BJ (cell line): Measurements from ENCODE around the gene AMOTL1. TPM values are rescaled to one million over a fixed set of nuclear protein-coding genes. Genes with fewer than 3 reads are reported as not detected.
A peak's percentile ranks its signal among the peaks of the same experiment; 100 is the strongest.

ENCODE experiments used
- CTCF ChIA-PET: fragments of 350-600 bp; formaldehyde crosslinking; extraction: SDS; loops from one replicate; lab custom pipeline; 2021; ENCODE audit warnings: antibody characterized with exemption, inconsistent platforms; lab: Yijun Ruan, JAX
- POLR2A ChIA-PET: fragments of 300-600 bp; sonication (Branson Sonifier 250); formaldehyde crosslinking; extraction: SDS; loops from one replicate; lab custom pipeline; 2021; ENCODE audit warnings: antibody characterized with exemption; lab: Charles Lee
- DNase-seq: peaks from one replicate; pipeline ENCODE4 v3.0.0-alpha.2; 2011; ENCODE audit warnings: low read depth
- H3K27me3 ChIP-seq: 2 replicates; pipeline ENCODE4 v1.6.0; 2011; ENCODE audit warnings: low read length; ENCODE audit not compliant: control insufficient read depth, insufficient read depth
- H3K36me3 ChIP-seq: 2 replicates; pipeline ENCODE4 v1.5.1; 2011; ENCODE audit warnings: low read length; ENCODE audit not compliant: control insufficient read depth, insufficient read depth
- H3K4me3 ChIP-seq: 2 replicates; pipeline ENCODE4 v1.5.1; 2011; ENCODE audit warnings: low read depth, mild to moderate bottlenecking, control low read depth, low read length
- CTCF ChIP-seq: IDR thresholded peaks from 2 replicates; pipeline ENCODE4 v1.5.1; 2011; ENCODE audit warnings: low read depth, mild to moderate bottlenecking, control low read depth, inconsistent platforms, low read length, moderate library complexity; ENCODE audit not compliant: insufficient read depth
- polyA plus RNA-seq: library from polyadenylated mRNA; depleted of rRNA; stranded (reverse); fragments of >200 nt; gene quantifications from 2 replicates; pipeline ENCODE4 v1.2.3, GENCODE V29; 2011

Gene AMOTL1
- polyA plus RNA-seq, 1 experiment = 25.5 TPM

- POLR2A ChIA-PET = no interaction called here
- no peaks in the 10 kb centered on the region for H3K27me3 ChIP-seq
- peak overlapping the region; percentile 55 for H3K4me3 ChIP-seq
- no peaks in the 10 kb centered on the region for H3K36me3 ChIP-seq
- TF ChIP-seq CTCF = peak; percentile 68
- no peak for DNase-seq
- CTCF ChIA-PET = interaction anchor here (0.6 to 7.1 kb wide), 34 partner anchors 9 to 319 kb away, joined by 3 to 43 read pairs (median 3); no protein-coding TSS in a partner anchor
These were observed 27.0 kb upstream of the AMOTL1 start for GRCh38 chr11:94741022-94741679.

GRCh38 chr11:94742665-94743064, 25.5 kb upstream of the AMOTL1 start:
- TF ChIP-seq CTCF = no peak
- ChIA-PET POLR2A (interaction anchor here (0.7 kb wide), 1 partner anchor 1004 kb away, joined by 3 read pairs; no protein-coding TSS in a partner anchor), CTCF (interaction anchor here (0.6 to 7.1 kb wide), 9 partner anchors 11 to 1122 kb away, joined by 3 to 43 read pairs (median 10); no protein-coding TSS in a partner anchor)
- Histone ChIP-seq H3K4me3 (no peak overlapping the region), H3K27me3 (no peaks in the 10 kb centered on the region), H3K36me3 (no peaks in the 10 kb centered on the region)
- DNase-seq = no peak

- ChIA-PET POLR2A (no interaction called here), CTCF (interaction anchor here (1.5 to 2.2 kb wide), 2 partner anchors 12 to 124 kb away, joined by 4 to 8 read pairs; no protein-coding TSS in a partner anchor)
- H3K27me3 ChIP-seq = no peaks in the 10 kb centered on the region
- no peak for DNase-seq
- no peaks in the 10 kb centered on the region for H3K36me3 ChIP-seq
- TF ChIP-seq CTCF = no peak
- no peak overlapping the region for H3K4me3 ChIP-seq
These were observed 21.4 kb upstream of the AMOTL1 start for GRCh38 chr11:94746721-94747120.

GRCh38 chr11:94747146-94747545, 21.0 kb upstream of the AMOTL1 start:
- no peak for TF ChIP-seq CTCF
- DNase-seq = no peak
- no peaks in the 10 kb centered on the region for H3K27me3 ChIP-seq
- H3K4me3 ChIP-seq = no peak overlapping the region
- ChIA-PET CTCF (interaction anchor here (1.5 to 2.2 kb wide), 2 partner anchors 12 to 124 kb away, joined by 4 to 8 read pairs; no protein-coding TSS in a partner anchor), POLR2A (no interaction called here)
- no peaks in the 10 kb centered on the region for H3K36me3 ChIP-seq

GRCh38 chr11:94747601-94748041, 20.5 kb upstream of the AMOTL1 start:
- ChIA-PET CTCF (interaction anchor here (1.5 kb wide), 1 partner anchor 13 kb away, joined by 4 read pairs; no protein-coding TSS in a partner anchor), POLR2A (no interaction called here)
- H3K27me3 ChIP-seq = no peaks in the 10 kb centered on the region
- no peak overlapping the region for H3K4me3 ChIP-seq
- no peaks in the 10 kb centered on the region for H3K36me3 ChIP-seq
- no peak for TF ChIP-seq CTCF
- DNase-seq = no peak
